ENCODE results near the gene GAL3ST3. TPM values are rescaled to one million over a fixed set of nuclear protein-coding genes. Genes with fewer than 3 reads are reported as not detected.

GAL3ST3 gene
- total and polyA plus RNA-seq, 2 of the 8 experiments (the other 6 are each of a cell fraction or from before 2014, with no cell fraction given): 21.1 to 21.4 TPM

- no peak overlapping the region for H3K4me2 ChIP-seq (ENCODE audit: insufficient read depth in 1 of 2, low read depth in 2 of 2, low read length in 2 of 2)
- no peak overlapping the region for H3K18ac ChIP-seq (ENCODE audit: extremely low read depth, low read length)
- H2BK120ac ChIP-seq (replicated peaks; ENCODE audit: low read depth, low read length): no peak overlapping the region
- CTCF ChIA-PET (ENCODE audit: partially characterized antibody): interaction anchor here (0.6 to 8.8 kb wide), 4 partner anchors 12 to 68 kb away, joined by 3 to 144 read pairs (median 56); partner anchors contain the start of genes GAL3ST3 and SF3B2
- H3K4me3 ChIP-seq (ENCODE audit: extremely low read depth in 1 of 4, insufficient read depth in 2 of 4, low read depth in 3 of 4, low read length in 4 of 4): no peak overlapping the region
- no peak overlapping the region for H2BK5ac ChIP-seq (ENCODE audit: low read depth, low read length)
- H2BK20ac ChIP-seq (ENCODE audit: low read length): no peak overlapping the region
- H2AK5ac ChIP-seq (ENCODE audit: low read depth, low read length): no peak overlapping the region
- no peaks in the 10 kb centered on the region for H3K9me3 ChIP-seq (ENCODE audit: insufficient read depth in 2 of 2, low read depth in 1 of 2, low read length in 1 of 2)
- no peaks in the 10 kb centered on the region for H3K27me3 ChIP-seq (replicated peaks in 1 of 4; ENCODE audit: control insufficient read depth in 3 of 4, extremely low read depth in 1 of 4, insufficient read depth in 3 of 4, low read length in 3 of 4)
- no peak overlapping the region for H2AFZ ChIP-seq (ENCODE audit: low read length)
- no peak overlapping the region for H2BK12ac ChIP-seq (ENCODE audit: low read depth, low read length)
- no peaks in the 10 kb centered on the region; the same call in 1 of the 2 replicates for H3K79me1 ChIP-seq (ENCODE audit: low read depth, low read length)
- 86% methylated on average over 3 of the region's 3 CpGs; no CpG with 5 or more reads in 1 of the 2 experiments for WGBS, 2 experiments (ENCODE audit: extremely low coverage in 1 of 2, insufficient coverage in 1 of 2, insufficient read length in 1 of 2, insufficient replicate concordance in 2 of 2, low coverage in 1 of 2, low lambda C conversion rate in 2 of 2, missing lambda C conversion rate in 1 of 2)
- no peaks in the 10 kb centered on the region; the same call in 1 of the 2 replicates for H3K23me2 ChIP-seq (ENCODE audit: low read depth, low read length)
- H3K56ac ChIP-seq (replicated peaks; ENCODE audit: insufficient read length, low read depth, low read length): no peak overlapping the region
- no peak overlapping the region for H3K27ac ChIP-seq (ENCODE audit: low read depth, low read length)
- no peak overlapping the region for H4K8ac ChIP-seq (ENCODE audit: extremely low read depth, insufficient read depth, low read length)
- peaks cover 24 to 66% (median 50%) of the 10 kb centered on the region in 4 experiments for H3K36me3 ChIP-seq (ENCODE audit: control insufficient read depth in 2 of 4, insufficient read depth in 4 of 4, low read length in 3 of 4)
- FAIRE-seq (no peak), DNase-seq (ENCODE audit: low read depth in 1 of 2, low spot score in 2 of 2) (no peak)
- H3K23ac ChIP-seq (ENCODE audit: insufficient read length): no peak overlapping the region
- H3K79me2 ChIP-seq (ENCODE audit: control insufficient read depth in 1 of 2, insufficient read depth in 2 of 2, low read length in 2 of 2): peaks cover 0 to 5% of the 10 kb centered on the region in 2 experiments; a peak in 1 of 4 replicates
- POLR2A ChIA-PET (ENCODE audit: partially characterized antibody): interaction anchor here (9.7 kb wide), 1 partner anchor 11 kb away, joined by 150 read pairs; the partner anchor contains the start of genes GAL3ST3 and SF3B2
- H4K91ac ChIP-seq (replicated peaks; ENCODE audit: insufficient read length, low read length): no peak overlapping the region
- H3K9ac ChIP-seq (replicated peaks in 1 of 4; ENCODE audit: extremely low read depth in 1 of 4, low read depth in 3 of 4, low read length in 3 of 4): no peak overlapping the region
- H3K14ac ChIP-seq (ENCODE audit: insufficient read length): no peak overlapping the region
- no peak overlapping the region for H4K5ac ChIP-seq (ENCODE audit: insufficient read length, low read depth, low read length)
- no peak overlapping the region for H3K4ac ChIP-seq (replicated peaks; ENCODE audit: insufficient read length, low read depth, low read length)
- peaks cover 5 to 13% (median 8%) of the 10 kb centered on the region in 4 experiments; a peak in 6 of 7 replicates for H3K4me1 ChIP-seq (replicated peaks in 1 of 4; ENCODE audit: control insufficient read depth in 3 of 4, insufficient read depth in 4 of 4, low read length in 3 of 4)
- TF ChIP-seq POU5F1 (IDR thresholded peaks at IDR 0.05; ENCODE audit: low read depth, low read length) (no peak), BCL11A (IDR thresholded peaks at IDR 0.05; ENCODE audit: low read depth in 2 of 2, low read length in 2 of 2) (no peak), GTF2F1 (IDR thresholded peaks at IDR 0.05; ENCODE audit: borderline replicate concordance, low read depth, low read length) (no peak)
- no peak overlapping the region for H2BK15ac ChIP-seq (ENCODE audit: low read length)
- H4K20me1 ChIP-seq (replicated peaks in 1 of 2; ENCODE audit: control insufficient read depth in 1 of 2, insufficient read depth in 2 of 2, low read length in 2 of 2): peaks cover 0 to 17% of the 10 kb centered on the region in 2 experiments
Observed at GRCh38 chr11:66066751-66067150, 17.8 kb upstream of the GAL3ST3 start.

Data from H1 (cell line).